IMR-90 (cell line): ENCODE measurements around the gene DMAC2L. TPM values are rescaled to one million over a fixed set of nuclear protein-coding genes. Genes with fewer than 3 reads are reported as not detected.

Source experiments
- ATAC-seq: fragments of 200-7000 bp; cut with Tn5 transposase; 2 replicates; pipeline ENCODE4 v1.9.1; 2020; ENCODE audit warnings: low read depth, mild to moderate bottlenecking, moderate library complexity
- BruUV-seq: library from RNA; stranded (reverse); fragments of 400-500 nt; replicated peaks from 2 replicates; lab custom pipeline; 2021; lab: Mats Ljungman, UMichigan
- CTCF ChIA-PET: fragments of 300-600 bp; formaldehyde crosslinking; extraction: SDS; loops from one replicate; lab custom pipeline; 2021; ENCODE audit warnings: antibody characterized with exemption; lab: Yijun Ruan, JAX
- POLR2A ChIA-PET: fragments of 300-600 bp; sonication (Branson Sonifier 250); formaldehyde crosslinking; loops from one replicate; lab custom pipeline; 2022; ENCODE audit warnings: antibody characterized with exemption; ENCODE audit not compliant: unreplicated experiment; lab: Charles Lee
- DNase-seq: peaks from one replicate; pipeline ENCODE4 v3.0.0; 2013
- H2AFZ ChIP-seq: replicated peaks from 2 replicates; pipeline ENCODE3; 2013; ENCODE audit warnings: low read length, mild to moderate bottlenecking; ENCODE audit not compliant: poor library complexity
- H2AK5ac ChIP-seq: 2 replicates; pipeline ENCODE4 v1.6.1; 2013; ENCODE audit warnings: low read depth, low read length, inconsistent platforms
- H2AK9ac ChIP-seq: replicated peaks from 2 replicates; pipeline ENCODE3; 2013; ENCODE audit warnings: mild to moderate bottlenecking, low read depth, low read length, moderate library complexity; ENCODE audit not compliant: poor library complexity
- H2BK120ac ChIP-seq: 2 replicates; pipeline ENCODE4 v1.6.1; 2013; ENCODE audit warnings: low read depth, low read length, inconsistent platforms
- H2BK15ac ChIP-seq: 3 replicates; pipeline ENCODE4 v1.6.1; 2013; ENCODE audit warnings: low read depth, low read length, inconsistent platforms
- H2BK20ac ChIP-seq: 2 replicates; pipeline ENCODE4 v1.6.1; 2013; ENCODE audit warnings: low read depth, mild to moderate bottlenecking, inconsistent platforms, low read length, moderate library complexity
- H2BK5ac ChIP-seq: 2 replicates; pipeline ENCODE4 v1.6.1; 2013; ENCODE audit warnings: mild to moderate bottlenecking, low read depth, low read length, inconsistent platforms; ENCODE audit not compliant: poor library complexity, severe bottlenecking
- H3K14ac ChIP-seq: replicated peaks from 2 replicates; pipeline ENCODE4 v1.6.1; 2013; ENCODE audit warnings: low read depth, low read length, inconsistent platforms
- H3K18ac ChIP-seq: 2 replicates; pipeline ENCODE4 v1.6.1; 2013; ENCODE audit warnings: low read depth, low read length, control low read depth
- H3K23ac ChIP-seq: 2 replicates; pipeline ENCODE4 v1.6.1; 2013; ENCODE audit warnings: low read depth, low read length, inconsistent platforms
- H3K27ac ChIP-seq: 2 replicates; pipeline ENCODE4 v1.5.1; 2013; ENCODE audit warnings: mild to moderate bottlenecking, control low read depth, low read length; ENCODE audit not compliant: insufficient read depth
- H3K27me3 ChIP-seq: 2 replicates; pipeline ENCODE4 v1.6.1; 2013; ENCODE audit warnings: low read length; ENCODE audit not compliant: control insufficient read depth, insufficient read depth
- H3K36me3 ChIP-seq: 2 replicates; pipeline ENCODE4 v1.6.1; 2013; ENCODE audit warnings: low read length, mixed read lengths; ENCODE audit not compliant: control insufficient read depth, insufficient read depth
- H3K4ac ChIP-seq: 2 replicates; pipeline ENCODE4 v1.6.1; 2013; ENCODE audit warnings: low read depth, low read length, inconsistent platforms
- H3K4me1 ChIP-seq: 2 replicates; pipeline ENCODE4 v1.6.1; 2013; ENCODE audit warnings: low read length, mixed read lengths; ENCODE audit not compliant: control insufficient read depth, insufficient read depth
- H3K4me2 ChIP-seq: 2 replicates; pipeline ENCODE4 v1.6.1; 2013; ENCODE audit warnings: low read depth, mild to moderate bottlenecking, control low read depth, low read length, moderate library complexity
- H3K4me3 ChIP-seq: 2 replicates; pipeline ENCODE4 v1.5.1; 2013; ENCODE audit warnings: low read depth, mild to moderate bottlenecking, control low read depth, low read length, moderate library complexity; ENCODE audit not compliant: insufficient read depth
- H3K56ac ChIP-seq: 2 replicates; pipeline ENCODE4 v1.6.1; 2013; ENCODE audit warnings: low read length, inconsistent platforms; ENCODE audit not compliant: insufficient read depth; ENCODE audit errors: extremely low read depth
- H3K79me1 ChIP-seq, 2 experiments: 2 replicates each; pipeline ENCODE4 v1.6.1; 2013; ENCODE audit warnings: low read length in 2 of 2, inconsistent platforms in 1 of 2, low read depth in 1 of 2
- H3K9ac ChIP-seq: 2 replicates; pipeline ENCODE4 v1.6.1; 2013; ENCODE audit warnings: low read depth, low read length, control low read depth
- H3K9me1 ChIP-seq: 2 replicates; pipeline ENCODE4 v1.6.1; 2013; ENCODE audit warnings: low read length, inconsistent platforms; ENCODE audit not compliant: insufficient read depth
- H3K9me3 ChIP-seq: 2 replicates; pipeline ENCODE4 v1.6.1; 2013; ENCODE audit warnings: low read length; ENCODE audit not compliant: control insufficient read depth, insufficient read depth
- H4K20me1 ChIP-seq: 2 replicates; pipeline ENCODE4 v1.6.1; 2013; ENCODE audit warnings: low read length, inconsistent platforms; ENCODE audit not compliant: insufficient read depth
- H4K5ac ChIP-seq: 2 replicates; pipeline ENCODE4 v1.6.1; 2013; ENCODE audit warnings: mild to moderate bottlenecking, low read depth, low read length, control low read depth
- H4K8ac ChIP-seq, 2 experiments: 2 replicates each; pipeline ENCODE4 v1.6.1; 2013; ENCODE audit warnings: low read depth in 2 of 2, low read length in 2 of 2, control low read depth in 1 of 2, inconsistent platforms in 1 of 2
- H4K91ac ChIP-seq: 2 replicates; pipeline ENCODE4 v1.6.1; 2013; ENCODE audit warnings: low read depth, low read length, inconsistent platforms; ENCODE audit not compliant: insufficient read depth
- BHLHE40 ChIP-seq: fragments of 150-350 bp; IDR thresholded peaks from 2 replicates; pipeline ENCODE4 v1.6.1; 2016; ENCODE audit warnings: mild to moderate bottlenecking, low read depth, low read length
- RFX5 ChIP-seq: IDR thresholded peaks from 2 replicates; pipeline ENCODE4 v1.8.0; 2012; ENCODE audit warnings: low read depth, mild to moderate bottlenecking, low read length, moderate library complexity
- WGBS, 2 experiments: methylation state at CpG; one replicate each; pipeline versions ENCODE4 v1.1.5 to v1.1.7; 2013; ENCODE audit warnings: missing lambda C conversion rate in 2 of 2; ENCODE audit not compliant: insufficient read length in 1 of 2; ENCODE audit errors: extremely low coverage in 2 of 2; 5-methylcytosine and 5-hydroxymethylcytosine counted together
- dilution Hi-C: fragments of 300-500 bp; cut with HindIII; formaldehyde crosslinking; loops from one replicate; pipeline ENCODE4 v1.14.3; 2018; ENCODE audit warnings: low sequenced_read_pairs; ENCODE audit not compliant: unreplicated experiment
- in situ Hi-C: fragments of 300-500 bp; cut with MboI; formaldehyde crosslinking; loops from 3 replicates; pipeline ENCODE4 v1.14.3; 2019; ENCODE audit warnings: low sequenced_read_pairs, inconsistent platforms, mixed read lengths
- intact Hi-C: fragments of 100-400 bp; cut with micrococcal nuclease; formaldehyde crosslinking; loops from 2 replicates; pipeline ENCODE4 v1.10.0; 2022
- polyA plus RNA-seq, 3 experiments: library from polyadenylated mRNA; depleted of rRNA; stranded (reverse); fragments of >200 nt; gene quantifications; 2 replicates each; pipeline ENCODE4 v1.2.3, GENCODE V29; 2012; ENCODE audit warnings: low replicate concordance in 1 of 3
- total RNA-seq: library from RNA; depleted of rRNA; stranded (reverse); fragments of >200 nt; gene quantifications from 2 replicates; pipeline ENCODE4 v1.2.3, GENCODE V29; 2012
- TF ChIP-seq, protein P1 (sequence below): fragments of 150-350 bp; IDR thresholded peaks from 2 replicates; pipeline ENCODE4 v1.6.1; 2017; ENCODE audit warnings: mild to moderate bottlenecking, antibody characterized with exemption, low read length, low read depth

The DMAC2L gene
- total and polyA plus RNA-seq, 2 of the 4 experiments (the other 2 are of a cell fraction): 5.0 to 6.1 TPM

DNA sequence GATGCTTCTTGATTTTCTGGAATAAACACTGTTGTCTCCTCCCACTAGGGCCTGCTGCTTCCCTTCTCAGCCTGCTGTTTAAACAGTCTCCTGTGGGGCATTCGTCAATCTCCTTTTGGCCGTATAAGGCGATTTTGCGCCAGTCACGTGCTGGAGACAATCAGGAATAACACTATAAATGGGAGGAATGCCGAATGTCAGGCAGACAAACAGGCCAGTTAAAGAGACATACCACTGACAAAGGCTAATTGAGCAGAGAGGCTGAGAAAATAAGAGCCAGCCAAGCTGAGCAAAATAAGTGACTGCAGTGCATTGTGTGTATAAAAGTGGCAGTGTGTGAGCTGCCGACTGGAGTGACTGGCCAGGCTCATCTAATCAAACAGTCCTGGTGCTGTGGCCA lies 23.3 kb downstream of the DMAC2L start:
- ATAC-seq (peak; percentile 58), DNase-seq (peak; percentile 72)
- no peak for TF ChIP-seq RFX5
- TF ChIP-seq BHLHE40: peak; percentile 83
- TF ChIP-seq, protein P1, sequence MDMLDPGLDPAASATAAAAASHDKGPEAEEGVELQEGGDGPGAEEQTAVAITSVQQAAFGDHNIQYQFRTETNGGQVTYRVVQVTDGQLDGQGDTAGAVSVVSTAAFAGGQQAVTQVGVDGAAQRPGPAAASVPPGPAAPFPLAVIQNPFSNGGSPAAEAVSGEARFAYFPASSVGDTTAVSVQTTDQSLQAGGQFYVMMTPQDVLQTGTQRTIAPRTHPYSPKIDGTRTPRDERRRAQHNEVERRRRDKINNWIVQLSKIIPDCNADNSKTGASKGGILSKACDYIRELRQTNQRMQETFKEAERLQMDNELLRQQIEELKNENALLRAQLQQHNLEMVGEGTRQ: peak; percentile 87
- Histone ChIP-seq H3K79me1 (peaks cover 0 to 12% of the 10 kb centered on the region in 2 experiments; a peak in 2 of 4 replicates), H2BK120ac (peak overlapping the region; percentile 87), H3K4me1 (peaks cover 14% of the 10 kb centered on the region), H4K8ac (peak overlapping the region in 1 of 2 experiments; percentile 85; a peak in 2 of 4 replicates), H2AK5ac (peak overlapping the region; percentile 62), H2BK20ac (peak overlapping the region; percentile 93), H3K56ac (peak overlapping the region; percentile 54; the same call in 1 of the 2 replicates), H4K91ac (peak overlapping the region; percentile 82), H4K5ac (peak overlapping the region; percentile 28; the same call in 1 of the 2 replicates), H2AFZ (peak overlapping the region; percentile 82), H3K9me3 (no peaks in the 10 kb centered on the region), H3K9ac (0 out of 2 replicates have a peak overlapping the region, but pooled peaks have one; percentile 36), H2AK9ac (peak overlapping the region; percentile 84), H3K4me3 (no peak overlapping the region), H3K36me3 (no peaks in the 10 kb centered on the region), H3K4me2 (no peak overlapping the region; the same call in none of the 2 replicates), H3K14ac (peak overlapping the region; percentile 86), H3K27ac (peak overlapping the region; percentile 79), H3K9me1 (peaks cover 10% of the 10 kb centered on the region), H3K4ac (peak overlapping the region; percentile 97), H2BK5ac (peak overlapping the region; percentile 71), H4K20me1 (no peaks in the 10 kb centered on the region), H3K27me3 (no peaks in the 10 kb centered on the region), H3K18ac (peak overlapping the region; percentile 54), H2BK15ac (peak overlapping the region; percentile 94; the same call in 2 of the 3 replicates), H3K23ac (peak overlapping the region; percentile 92)
- POLR2A ChIA-PET: interaction anchor here (1.2 kb wide), 1 partner anchor 9 kb away, joined by 9 read pairs; no protein-coding TSS in a partner anchor
- dilution Hi-C loops: no loop called here
- intact Hi-C loops: no loop called here
- CTCF ChIA-PET: interaction anchor here (0.7 to 2.1 kb wide), 3 partner anchors 14 to 196 kb away, joined by 3 to 8 read pairs (median 5); no protein-coding TSS in a partner anchor
- no TSS peak for BruUV-seq
- WGBS, 2 experiments: 18% methylated on average over 6 of the region's 7 CpGs; no CpG with 5 or more reads in 1 of the 2 experiments
- in situ Hi-C loops: no loop called here
